Urinary bladder (tissue), 4 donors: ENCODE data around the gene MAP2K3. TPM values are rescaled to one million over a fixed set of nuclear protein-coding genes. Genes with fewer than 3 reads are reported as not detected.

ENCODE experiments used
- DNase-seq: peaks from one replicate; pipeline ENCODE4 v3.0.0-alpha.2; 2015; ENCODE audit errors: extremely low spot score
- H3K27ac ChIP-seq: one replicate; pipeline ENCODE4 v1.5.1; 2013; ENCODE audit warnings: low read depth, mild to moderate bottlenecking, moderate library complexity
- H3K36me3 ChIP-seq: one replicate; pipeline ENCODE4 v1.6.1; 2013; ENCODE audit warnings: mild to moderate bottlenecking, moderate library complexity; ENCODE audit not compliant: insufficient read depth
- H3K4me1 ChIP-seq: one replicate; pipeline ENCODE4 v1.6.1; 2013; ENCODE audit warnings: mild to moderate bottlenecking, moderate library complexity; ENCODE audit not compliant: insufficient read depth
- H3K4me3 ChIP-seq: one replicate; pipeline ENCODE4 v1.5.1; 2013; ENCODE audit warnings: low read depth, low read length
- WGBS: extraction: QIAGEN DNeasy Blood & Tissue Kit; methylation state at CpG from one replicate; pipeline ENCODE4 v1.1.7; 2013; 5-methylcytosine and 5-hydroxymethylcytosine counted together
- polyA plus RNA-seq: library from polyadenylated mRNA; stranded (reverse); fragments of 200-250 nt; gene quantifications from one replicate; pipeline ENCODE4 v1.2.3, GENCODE V29; 2013
- total RNA-seq: library from RNA; depleted of rRNA; stranded (reverse); fragments of >200 nt; gene quantifications from one replicate; pipeline ENCODE4 v1.2.3, GENCODE V29; 2014
- donor health status: healthy with polysubstance abuse.
- donor health status: healthy.

Gene MAP2K3
- total and polyA plus RNA-seq, 2 donors: 8.3 to 33.5 TPM

DNA sequence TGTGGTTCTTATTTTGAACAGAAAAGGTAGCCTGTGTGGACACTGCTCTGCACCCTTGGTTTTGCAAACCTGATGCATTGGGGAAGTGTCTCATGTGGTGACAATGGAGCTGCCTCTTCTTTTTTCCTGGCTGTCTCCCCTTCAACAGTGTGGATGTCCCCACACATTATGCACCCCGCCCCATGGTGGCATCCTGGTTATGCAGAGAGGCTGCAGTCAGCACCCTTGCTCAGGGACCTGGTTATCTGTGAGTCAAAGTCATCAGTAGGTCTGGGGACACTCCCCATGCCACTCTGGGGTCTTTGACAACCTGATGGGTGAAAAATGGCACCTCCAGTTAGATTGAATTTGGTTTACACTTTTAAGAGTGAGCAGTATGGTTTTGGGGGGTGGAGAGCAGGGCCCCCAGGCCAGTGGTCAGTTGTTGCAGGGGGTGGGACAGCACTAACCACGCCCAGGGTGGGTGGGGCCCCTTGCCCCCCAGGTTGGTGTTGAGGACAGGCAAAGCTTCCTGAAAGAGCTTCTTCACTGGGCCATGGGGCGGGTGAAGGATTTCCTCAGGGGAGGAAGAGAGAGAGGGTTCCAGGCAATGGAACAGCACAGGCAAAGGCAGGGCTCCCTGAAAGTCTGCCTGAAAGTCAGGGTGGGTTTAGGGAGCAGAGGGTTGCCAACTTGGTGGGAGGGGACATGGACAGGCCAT, 67.0 kb downstream of the MAP2K3 start:
- WGBS: 74% methylated on average over 3 of the region's 3 CpGs
- Histone ChIP-seq H3K36me3 (no peaks in the 10 kb centered on the region), H3K4me3 (no peak overlapping the region), H3K4me1 (no peaks in the 10 kb centered on the region), H3K27ac (no peak overlapping the region)
- no peak for DNase-seq

GRCh38 chr17:21352221-21352980, 67.9 kb downstream of the MAP2K3 start:
- H3K27ac ChIP-seq: no peak overlapping the region
- no peaks in the 10 kb centered on the region for H3K4me1 ChIP-seq
- no peaks in the 10 kb centered on the region for H3K36me3 ChIP-seq
- DNase-seq: no peak
- H3K4me3 ChIP-seq: no peak overlapping the region
- 93% methylated on average over 23 of the region's 23 CpGs for whole genome bisulfite sequencing

DNA sequence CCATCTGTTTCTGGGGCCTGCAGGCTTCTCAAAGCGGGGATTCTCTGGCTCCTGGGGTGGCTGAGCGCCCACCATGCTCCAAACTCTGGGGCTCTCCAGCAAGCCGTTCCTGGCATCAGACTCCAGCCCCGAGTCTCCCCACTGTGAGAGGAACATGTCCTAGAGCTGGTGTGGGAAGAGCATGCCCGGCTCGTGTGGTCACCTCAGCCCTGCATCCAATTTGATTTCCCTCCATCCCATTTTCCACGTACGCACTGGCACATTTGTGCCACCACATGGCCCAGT, 68.4 kb downstream of the MAP2K3 start:
- no peaks in the 10 kb centered on the region for H3K4me1 ChIP-seq
- no peaks in the 10 kb centered on the region for H3K36me3 ChIP-seq
- no peak overlapping the region for H3K27ac ChIP-seq
- 92% methylated on average over 8 of the region's 8 CpGs for WGBS
- DNase-seq: no peak
- no peak overlapping the region for H3K4me3 ChIP-seq

DNA sequence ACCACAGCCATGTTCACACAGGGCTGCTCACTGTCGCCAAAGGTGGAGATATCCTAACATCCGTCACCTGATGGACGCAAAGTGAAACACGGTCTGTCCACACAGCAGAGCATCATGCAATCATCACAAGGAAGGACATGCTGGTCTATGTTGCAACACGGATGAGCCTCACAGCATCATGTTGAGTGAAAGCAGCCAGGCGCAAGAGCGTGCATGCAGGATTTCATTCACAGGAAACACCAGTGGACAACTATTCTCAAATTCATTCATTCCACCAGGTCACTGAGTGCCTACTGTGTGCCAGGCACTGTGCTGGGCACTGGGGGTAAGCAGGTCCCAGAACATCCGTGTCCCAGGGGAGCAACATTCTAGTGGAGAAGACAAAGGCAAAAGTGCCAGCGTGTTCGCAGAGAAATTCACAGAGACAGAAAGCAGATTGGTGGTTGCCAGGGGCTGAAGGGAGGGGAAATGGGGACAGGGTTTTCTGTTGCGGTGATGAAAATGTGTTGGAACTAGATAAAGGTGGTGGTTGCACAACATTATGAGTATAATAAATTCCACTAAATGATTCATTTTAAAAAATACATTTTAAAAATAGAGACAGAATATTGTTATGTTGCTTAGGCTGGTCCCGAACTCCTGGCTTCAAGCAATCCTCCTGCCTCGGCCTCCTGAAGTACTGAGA, 69.0 kb downstream of the MAP2K3 start:
- no peak overlapping the region for H3K27ac ChIP-seq
- DNase-seq: no peak
- no peaks in the 10 kb centered on the region for H3K36me3 ChIP-seq
- H3K4me3 ChIP-seq: no peak overlapping the region
- no peaks in the 10 kb centered on the region for H3K4me1 ChIP-seq
- 75% methylated on average over 13 of the region's 13 CpGs for WGBS

GRCh38 chr17:21354796-21355385, 70.4 kb downstream of the MAP2K3 start:
- WGBS: 91% methylated on average over 13 of the region's 13 CpGs
- Histone ChIP-seq H3K36me3 (no peaks in the 10 kb centered on the region), H3K4me1 (no peaks in the 10 kb centered on the region), H3K27ac (no peak overlapping the region), H3K4me3 (no peak overlapping the region)
- DNase-seq: no peak

DNA sequence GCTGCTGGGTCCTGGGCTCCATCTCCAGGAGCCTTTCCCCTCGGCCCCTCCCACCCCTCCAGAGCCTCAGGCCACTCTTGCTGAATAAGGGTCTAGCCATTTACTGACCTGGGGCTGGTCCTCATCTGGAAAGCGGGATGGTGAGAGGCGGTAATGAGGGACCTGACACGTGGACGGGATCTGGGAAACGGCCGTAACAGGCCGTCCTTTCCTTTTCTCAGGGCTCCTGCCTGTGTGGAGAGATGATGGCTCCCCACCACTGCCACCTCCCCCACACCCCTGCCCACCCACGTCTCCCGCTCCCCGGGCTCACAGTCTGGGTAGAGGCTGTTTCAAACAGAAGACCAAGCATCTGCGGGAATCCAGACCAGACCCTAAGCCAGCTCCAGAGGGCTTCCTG, 71.1 kb downstream of the MAP2K3 start:
- WGBS: 67% methylated on average over 12 of the region's 12 CpGs
- Histone ChIP-seq H3K4me3 (no peak overlapping the region), H3K4me1 (no peaks in the 10 kb centered on the region), H3K36me3 (no peaks in the 10 kb centered on the region), H3K27ac (no peak overlapping the region)
- DNase-seq: no peak

- Histone ChIP-seq H3K36me3 (no peaks in the 10 kb centered on the region), H3K4me1 (no peaks in the 10 kb centered on the region), H3K4me3 (no peak overlapping the region), H3K27ac (no peak overlapping the region)
- no peak for DNase-seq
- 97% methylated on average over 2 of the region's 2 CpGs for WGBS
Observed at GRCh38 chr17:21356537-21357127, 72.1 kb downstream of the MAP2K3 start.

DNA sequence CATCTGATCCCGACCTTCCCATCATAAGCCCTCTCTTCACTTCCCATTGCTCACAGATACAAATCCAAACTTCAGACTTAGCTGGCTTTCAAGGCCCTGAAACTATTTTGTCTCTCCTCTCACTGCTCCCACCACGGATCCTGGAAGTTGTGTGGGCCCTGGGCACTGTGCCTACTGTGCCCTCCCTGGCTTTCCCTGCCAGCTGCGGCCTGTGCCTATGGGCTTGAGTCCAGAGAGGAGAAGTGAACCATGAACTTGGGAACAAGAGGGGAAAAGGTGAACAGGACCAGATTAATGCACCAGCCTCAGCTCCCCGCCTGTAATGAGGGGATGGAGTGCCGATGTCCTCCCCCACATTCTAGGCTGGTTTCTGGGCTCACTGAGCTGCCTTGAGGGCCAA, 72.8 kb downstream of the MAP2K3 start:
- H3K4me3 ChIP-seq: no peak overlapping the region
- H3K27ac ChIP-seq: no peak overlapping the region
- DNase-seq: no peak
- no peaks in the 10 kb centered on the region for H3K4me1 ChIP-seq
- no peaks in the 10 kb centered on the region for H3K36me3 ChIP-seq
- WGBS: 83% methylated on average over 5 of the region's 5 CpGs

DNA sequence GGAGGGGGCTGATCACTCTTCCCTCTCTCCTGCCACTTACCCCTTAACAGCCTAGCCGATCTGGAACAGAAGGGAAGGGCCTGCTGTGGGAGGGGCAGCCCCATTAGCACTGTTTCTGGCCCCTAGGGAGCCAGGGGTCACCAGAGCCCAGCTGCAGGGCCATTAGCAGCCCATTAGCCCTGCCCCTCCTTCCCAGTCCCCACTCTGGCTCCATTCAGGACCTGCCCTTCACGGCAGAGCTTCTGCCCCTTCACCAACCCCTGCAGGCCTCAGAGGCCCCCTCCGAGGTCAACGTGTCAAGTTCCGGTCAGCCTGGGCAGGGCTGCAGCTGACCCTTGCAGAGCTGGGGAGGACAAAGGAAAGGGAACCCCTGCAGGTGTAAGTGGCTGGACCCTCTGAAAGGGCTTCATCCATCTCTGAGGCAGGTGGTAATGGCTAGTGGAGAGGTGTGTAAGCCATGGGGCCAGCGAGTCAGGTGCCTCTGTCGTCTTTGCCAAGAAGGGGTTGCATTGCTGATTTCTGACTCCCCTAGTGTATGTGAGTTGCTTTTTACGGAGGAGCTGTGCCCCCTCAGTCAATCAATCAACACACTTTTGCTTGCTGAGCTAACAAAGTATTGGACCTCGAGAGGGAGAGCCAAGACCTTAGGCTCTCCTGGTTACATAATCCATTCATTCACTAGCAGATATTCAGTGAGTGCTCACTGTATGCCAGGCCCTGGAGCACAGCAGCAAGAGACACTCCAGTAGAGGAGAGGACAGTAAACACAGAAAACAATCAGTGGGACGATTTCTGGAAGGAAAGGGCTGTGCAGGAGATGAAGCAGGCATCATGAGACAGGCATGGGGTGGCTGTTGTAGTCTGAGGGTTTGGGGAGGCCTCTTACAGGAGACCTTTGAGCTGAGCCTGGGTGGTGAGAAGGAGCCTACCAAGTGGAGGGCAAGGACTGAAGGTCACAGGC, 73.5 kb downstream of the MAP2K3 start:
- no peak overlapping the region for H3K27ac ChIP-seq
- no peaks in the 10 kb centered on the region for H3K4me1 ChIP-seq
- no peaks in the 10 kb centered on the region for H3K36me3 ChIP-seq
- DNase-seq: no peak
- no peak overlapping the region for H3K4me3 ChIP-seq
- 53% methylated on average over 10 of the region's 10 CpGs for WGBS

GRCh38 chr17:21358682-21359482, 74.4 kb downstream of the MAP2K3 start:
- Histone ChIP-seq H3K4me3 (no peak overlapping the region), H3K36me3 (no peaks in the 10 kb centered on the region), H3K27ac (no peak overlapping the region), H3K4me1 (no peaks in the 10 kb centered on the region)
- WGBS: 63% methylated on average over 12 of the region's 12 CpGs
- no peak for DNase-seq

DNA sequence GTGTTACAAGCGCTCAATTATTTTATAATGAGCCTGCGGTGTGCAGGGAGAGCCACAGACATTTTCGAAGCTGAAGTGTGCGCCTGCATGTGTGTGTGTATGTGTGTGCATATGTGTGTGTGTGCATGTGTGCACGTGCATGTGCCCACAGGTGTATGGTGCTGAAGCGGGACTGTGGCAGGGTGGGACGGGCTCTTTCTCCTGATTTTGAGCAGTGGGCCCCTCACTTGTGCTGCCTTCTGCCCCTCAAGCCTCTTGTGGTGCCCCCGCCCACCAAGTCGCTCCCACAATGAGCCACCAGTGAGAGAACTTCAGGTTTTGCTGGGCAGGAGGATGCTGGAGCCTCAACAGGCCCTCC, 75.0 kb downstream of the MAP2K3 start:
- Histone ChIP-seq H3K36me3 (no peaks in the 10 kb centered on the region), H3K4me1 (no peaks in the 10 kb centered on the region), H3K27ac (no peak overlapping the region), H3K4me3 (no peak overlapping the region)
- no peak for DNase-seq
- 87% methylated on average over 9 of the region's 9 CpGs for WGBS

DNA sequence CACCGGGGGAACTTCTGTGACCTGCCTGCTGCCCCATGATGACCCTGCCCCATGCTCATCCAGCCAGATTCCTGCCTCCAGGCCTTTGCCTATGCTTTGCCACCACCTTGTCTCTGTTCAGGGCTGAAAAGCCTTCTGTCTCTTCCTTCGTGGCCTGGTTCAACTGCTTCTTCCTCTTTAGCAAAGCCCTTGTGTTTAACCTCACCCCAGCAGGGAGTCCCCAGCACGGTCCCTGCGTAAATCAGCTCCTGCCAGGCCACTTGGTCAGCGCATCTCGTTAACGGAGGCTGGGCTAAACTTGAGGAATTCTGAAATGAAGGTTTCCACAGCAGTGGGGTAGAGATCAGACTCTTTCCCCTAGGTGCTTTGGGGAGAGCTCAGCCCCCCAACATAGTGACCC, 75.5 kb downstream of the MAP2K3 start:
- Histone ChIP-seq H3K36me3 (no peaks in the 10 kb centered on the region), H3K4me3 (no peak overlapping the region), H3K4me1 (no peaks in the 10 kb centered on the region), H3K27ac (no peak overlapping the region)
- DNase-seq: no peak
- 67% methylated on average over 7 of the region's 7 CpGs for WGBS
